Activated CD4-positive, alpha-beta T cell treated with anti-CD3 and anti-CD28 coated beads, Interleukin-2, amount 10 ng/mL, durations not matched to agents 7 days and 5 days (primary cell): Measurements from ENCODE around the gene ORC3. TPM values are rescaled to one million over a fixed set of nuclear protein-coding genes. Genes with fewer than 3 reads are reported as not detected.
A peak's percentile ranks its signal among the peaks of the same experiment; 100 is the strongest.

Source experiments
- CTCF ChIA-PET: fragments of 350-600 bp; sonication (Branson Sonifier 250); formaldehyde crosslinking; loops from one replicate; lab custom pipeline; 2021; ENCODE audit warnings: antibody characterized with exemption; lab: Charles Lee
- POLR2A ChIA-PET: fragments of 350-600 bp; sonication (Branson Sonifier 250); formaldehyde crosslinking; loops from one replicate; lab custom pipeline; 2021; ENCODE audit warnings: antibody characterized with exemption; lab: Charles Lee
- DNase-seq: peaks from one replicate; pipeline ENCODE4 v3.0.0-alpha.2; 2020
- H3K27ac Mint-ChIP-seq: one replicate; pipeline ENCODE4 v1.8.0; 2021; ENCODE audit warnings: mild to moderate bottlenecking, moderate library complexity, mixed read lengths
- H3K27me3 Mint-ChIP-seq: one replicate; pipeline ENCODE4 v1.8.0; 2021; ENCODE audit warnings: mixed read lengths
- H3K36me3 Mint-ChIP-seq: one replicate; pipeline ENCODE4 v1.8.0; 2021; ENCODE audit warnings: low read depth, mixed read lengths
- H3K4me1 Mint-ChIP-seq: one replicate; pipeline ENCODE4 v1.8.0; 2021; ENCODE audit warnings: mixed read lengths
- H3K4me3 Mint-ChIP-seq: one replicate; pipeline ENCODE4 v1.8.0; 2021; ENCODE audit warnings: mild to moderate bottlenecking, moderate library complexity, mixed read lengths
- H3K9me3 Mint-ChIP-seq: one replicate; pipeline ENCODE4 v1.8.0; 2021; ENCODE audit warnings: mixed read lengths
- total RNA-seq, 2 experiments: library from RNA; stranded (reverse); gene quantifications; one replicate each; pipeline ENCODE4 v1.2.3, GENCODE V29; 2021

ORC3 gene
- total RNA-seq, 2 experiments from 2014 or later: 27.1 to 32.5 TPM

GRCh38 chr6:87667032-87667431 is 77.1 kb downstream of the ORC3 start:
- no peaks in the 10 kb centered on the region for H3K27me3 Mint-ChIP-seq
- ChIA-PET POLR2A (interaction anchor here (0.7 kb wide), 1 partner anchor 34 kb away, joined by 4 read pairs; no protein-coding TSS in a partner anchor), CTCF (no interaction called here)
- H3K36me3 Mint-ChIP-seq: peaks cover 39% of the 10 kb centered on the region
- peaks cover 12% of the 10 kb centered on the region for H3K4me1 Mint-ChIP-seq
- no peak overlapping the region for H3K27ac Mint-ChIP-seq
- H3K9me3 Mint-ChIP-seq: no peaks in the 10 kb centered on the region
- H3K4me3 Mint-ChIP-seq: no peak overlapping the region
- DNase-seq: no peak

- Mint-ChIP-seq H3K27ac (no peak overlapping the region), H3K36me3 (peaks cover 43% of the 10 kb centered on the region), H3K9me3 (no peaks in the 10 kb centered on the region), H3K4me1 (peaks cover 12% of the 10 kb centered on the region), H3K4me3 (no peak overlapping the region), H3K27me3 (no peaks in the 10 kb centered on the region)
- CTCF ChIA-PET: interaction anchor here (1.2 kb wide), 1 partner anchor 16 kb away, joined by 3 read pairs; no protein-coding TSS in a partner anchor
- POLR2A ChIA-PET: interaction anchor here (0.7 kb wide), 1 partner anchor 33 kb away, joined by 4 read pairs; no protein-coding TSS in a partner anchor
- DNase-seq: no peak
Observed at GRCh38 chr6:87668013-87668412, 78.1 kb downstream of the ORC3 start.

GRCh38 chr6:87669051-87669450 is 79.1 kb downstream of the ORC3 start:
- ChIA-PET CTCF (interaction anchor here (1.2 kb wide), 1 partner anchor 15 kb away, joined by 3 read pairs; no protein-coding TSS in a partner anchor), POLR2A (interaction anchor here (0.6 kb wide), 1 partner anchor 31 kb away, joined by 4 read pairs; no protein-coding TSS in a partner anchor)
- H3K9me3 Mint-ChIP-seq: no peaks in the 10 kb centered on the region
- no peak overlapping the region for H3K27ac Mint-ChIP-seq
- no peak overlapping the region for H3K4me3 Mint-ChIP-seq
- no peak for DNase-seq
- peaks cover 46% of the 10 kb centered on the region for H3K36me3 Mint-ChIP-seq
- no peaks in the 10 kb centered on the region for H3K27me3 Mint-ChIP-seq
- peaks cover 12% of the 10 kb centered on the region for H3K4me1 Mint-ChIP-seq

- H3K4me3 Mint-ChIP-seq: no peak overlapping the region
- H3K9me3 Mint-ChIP-seq: no peaks in the 10 kb centered on the region
- H3K27me3 Mint-ChIP-seq: no peaks in the 10 kb centered on the region
- H3K27ac Mint-ChIP-seq: peak overlapping the region; percentile 54
- H3K4me1 Mint-ChIP-seq: peaks cover 14% of the 10 kb centered on the region
- DNase-seq: no peak
- POLR2A ChIA-PET: no interaction called here
- CTCF ChIA-PET: no interaction called here
- H3K36me3 Mint-ChIP-seq: peaks cover 59% of the 10 kb centered on the region
Observed at GRCh38 chr6:87670707-87671106, 80.8 kb downstream of the ORC3 start.

GRCh38 chr6:87671555-87672029 is 81.7 kb downstream of the ORC3 start:
- POLR2A ChIA-PET: no interaction called here
- no peak overlapping the region for H3K27ac Mint-ChIP-seq

DNA sequence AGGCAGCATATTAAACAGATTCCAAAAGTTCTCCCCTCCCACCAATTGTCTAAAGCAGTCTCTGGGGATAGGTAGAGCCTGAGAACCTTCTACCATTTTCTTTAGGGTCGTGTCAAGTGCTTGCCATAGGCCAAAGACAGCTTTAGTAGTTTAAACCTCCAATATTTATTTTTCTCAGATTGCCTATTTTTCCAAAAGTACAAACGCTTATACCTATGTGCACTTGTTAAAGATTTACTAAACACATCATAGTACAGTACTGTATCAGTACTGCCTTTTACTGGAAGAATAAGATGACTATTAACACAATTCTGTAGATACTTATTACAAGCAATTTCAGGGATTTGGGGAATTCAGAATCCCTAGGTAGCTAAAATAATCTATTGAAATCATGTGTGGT is 82.7 kb downstream of the ORC3 start:
- no peak overlapping the region for H3K4me3 Mint-ChIP-seq
- peaks cover 19% of the 10 kb centered on the region for H3K4me1 Mint-ChIP-seq
- DNase-seq: no peak
- H3K27ac Mint-ChIP-seq: peak overlapping the region; percentile 32
- POLR2A ChIA-PET: no interaction called here
- no peaks in the 10 kb centered on the region for H3K27me3 Mint-ChIP-seq
- H3K36me3 Mint-ChIP-seq: peaks cover 60% of the 10 kb centered on the region
- no peaks in the 10 kb centered on the region for H3K9me3 Mint-ChIP-seq
- CTCF ChIA-PET: interaction anchor here (0.6 to 1.4 kb wide), 5 partner anchors 10 to 183 kb away, joined by 3 to 5 read pairs (median 4); no protein-coding TSS in a partner anchor

More at GRCh38 chr6:87671555-87672029, 81.7 kb downstream of the ORC3 start:
- Mint-ChIP-seq H3K4me1 (peaks cover 16% of the 10 kb centered on the region), H3K9me3 (no peaks in the 10 kb centered on the region), H3K4me3 (no peak overlapping the region), H3K27me3 (no peaks in the 10 kb centered on the region), H3K36me3 (peaks cover 64% of the 10 kb centered on the region)
- DNase-seq: no peak
- CTCF ChIA-PET: no interaction called here

DNA sequence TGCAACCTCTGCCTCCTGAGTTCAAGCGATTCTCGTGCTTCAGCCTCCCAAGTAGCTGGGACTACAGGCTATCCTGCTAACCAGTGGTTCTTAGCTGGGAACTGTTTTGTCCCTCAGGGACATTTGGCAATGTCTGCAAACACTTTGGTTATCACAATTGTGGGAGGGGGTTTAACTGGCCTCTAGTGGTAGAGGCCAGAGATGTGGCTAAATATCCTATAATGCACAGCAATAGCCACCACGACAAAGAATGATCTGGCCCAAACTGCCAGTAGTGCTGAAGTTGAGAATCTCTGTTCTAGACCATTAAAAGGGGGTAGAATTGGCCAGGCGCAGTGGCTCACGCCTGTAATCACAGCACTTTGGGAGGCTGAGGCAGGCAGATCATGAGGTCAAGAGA is 83.3 kb downstream of the ORC3 start:
- Mint-ChIP-seq H3K36me3 (peaks cover 61% of the 10 kb centered on the region), H3K27ac (no peak overlapping the region), H3K27me3 (no peaks in the 10 kb centered on the region), H3K9me3 (no peaks in the 10 kb centered on the region), H3K4me1 (peaks cover 23% of the 10 kb centered on the region), H3K4me3 (no peak overlapping the region)
- DNase-seq: no peak
- POLR2A ChIA-PET: no interaction called here
- CTCF ChIA-PET: interaction anchor here (0.7 to 1.4 kb wide), 5 partner anchors 10 to 66 kb away, joined by 3 to 5 read pairs (median 4); no protein-coding TSS in a partner anchor

DNA sequence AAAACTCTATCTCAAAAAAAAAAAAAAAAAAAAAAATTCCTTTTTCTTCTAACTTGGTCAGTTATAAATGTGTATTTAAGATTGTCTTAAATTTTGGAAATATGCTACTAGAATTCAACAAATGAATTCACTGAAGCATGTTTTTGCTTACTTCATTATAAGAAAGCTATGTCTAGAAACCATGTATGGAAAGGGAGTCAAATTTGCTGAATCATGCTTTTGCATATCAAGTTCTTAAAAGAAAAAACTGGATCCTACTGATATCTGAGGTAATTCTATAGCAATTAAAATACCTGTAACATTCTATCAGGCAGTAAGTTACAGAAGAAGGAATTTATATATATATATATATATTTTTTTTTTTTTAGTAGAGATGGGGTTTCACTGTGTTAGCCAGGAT is 84.4 kb downstream of the ORC3 start:
- peaks cover 26% of the 10 kb centered on the region for H3K4me1 Mint-ChIP-seq
- no peaks in the 10 kb centered on the region for H3K27me3 Mint-ChIP-seq
- no peak for DNase-seq
- CTCF ChIA-PET: interaction anchor here (0.7 kb wide), 1 partner anchor 54 kb away, joined by 3 read pairs; no protein-coding TSS in a partner anchor
- no peak overlapping the region for H3K4me3 Mint-ChIP-seq
- no peaks in the 10 kb centered on the region for H3K9me3 Mint-ChIP-seq
- POLR2A ChIA-PET: no interaction called here
- no peak overlapping the region for H3K27ac Mint-ChIP-seq
- H3K36me3 Mint-ChIP-seq: peaks cover 62% of the 10 kb centered on the region

DNA sequence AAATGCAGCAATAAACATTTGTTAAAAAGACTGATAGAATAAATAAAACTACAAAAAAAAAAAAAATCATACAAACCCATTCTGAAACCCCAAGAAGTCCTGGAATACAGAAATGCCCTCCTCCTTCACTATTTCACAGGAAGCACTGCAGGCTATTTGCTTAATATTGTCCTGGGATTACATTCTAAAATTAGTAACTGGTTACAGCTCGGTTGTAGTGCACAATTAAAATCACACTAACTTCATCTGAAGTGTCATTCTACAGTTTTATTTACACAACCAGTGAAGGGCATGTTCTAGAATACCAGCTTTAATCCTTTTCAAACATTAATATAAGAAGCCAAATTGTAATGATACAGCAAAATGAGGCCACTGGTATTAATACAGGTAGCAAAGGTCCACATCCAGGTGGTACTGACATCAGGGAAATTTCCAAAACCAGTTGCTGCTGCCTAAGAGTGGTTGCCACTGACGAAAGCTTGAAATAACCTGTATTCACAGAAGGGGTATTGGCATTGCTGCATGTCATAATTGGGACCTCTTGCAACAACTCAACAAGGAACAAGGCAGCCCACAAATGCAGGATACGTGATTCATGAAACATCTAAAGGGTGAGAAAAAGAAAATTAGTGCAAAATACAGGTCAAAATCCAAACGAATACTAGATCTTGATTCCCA is 85.2 kb downstream of the ORC3 start:
- Mint-ChIP-seq H3K27me3 (no peaks in the 10 kb centered on the region), H3K27ac (no peak overlapping the region), H3K9me3 (no peaks in the 10 kb centered on the region), H3K36me3 (peaks cover 64% of the 10 kb centered on the region), H3K4me3 (no peak overlapping the region), H3K4me1 (peaks cover 30% of the 10 kb centered on the region)
- POLR2A ChIA-PET: no interaction called here
- DNase-seq: no peak
- CTCF ChIA-PET: no interaction called here

DNA sequence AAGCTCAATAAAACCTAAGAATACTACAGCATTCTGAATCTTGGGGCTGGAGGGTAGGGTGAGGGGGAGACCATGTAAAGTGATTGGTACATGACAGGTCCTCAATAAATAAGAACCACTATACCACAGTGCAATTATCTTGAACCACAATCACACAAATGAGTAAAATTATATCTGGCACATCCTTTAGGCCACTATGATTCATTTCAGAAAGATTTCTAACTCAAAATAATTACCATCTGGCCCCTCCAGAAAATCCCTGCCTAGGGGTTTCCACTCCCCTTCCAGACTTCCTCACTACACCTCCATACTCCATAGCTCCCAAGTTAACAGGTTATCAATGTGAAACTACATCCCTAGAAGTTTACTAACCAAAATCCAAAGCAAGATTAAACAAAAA is 92.4 kb downstream of the ORC3 start:
- ChIA-PET POLR2A (no interaction called here), CTCF (interaction anchor here (0.7 to 1.0 kb wide), 4 partner anchors 39 to 156 kb away, joined by 3 read pairs; no protein-coding TSS in a partner anchor)
- H3K4me1 Mint-ChIP-seq: peaks cover 44% of the 10 kb centered on the region
- H3K27ac Mint-ChIP-seq: no peak overlapping the region
- peaks cover 5% of the 10 kb centered on the region for H3K9me3 Mint-ChIP-seq
- no peak overlapping the region for H3K4me3 Mint-ChIP-seq
- H3K36me3 Mint-ChIP-seq: peaks cover 54% of the 10 kb centered on the region
- no peaks in the 10 kb centered on the region for H3K27me3 Mint-ChIP-seq
- DNase-seq: no peak

GRCh38 chr6:87683890-87684289 is 94.0 kb downstream of the ORC3 start:
- POLR2A ChIA-PET: no interaction called here
- no peak for DNase-seq
- H3K9me3 Mint-ChIP-seq: peaks cover 5% of the 10 kb centered on the region
- H3K27me3 Mint-ChIP-seq: no peaks in the 10 kb centered on the region
- H3K36me3 Mint-ChIP-seq: peaks cover 43% of the 10 kb centered on the region
- H3K27ac Mint-ChIP-seq: no peak overlapping the region
- CTCF ChIA-PET: interaction anchor here (0.6 to 1.5 kb wide), 5 partner anchors 9 to 133 kb away, joined by 3 read pairs; no protein-coding TSS in a partner anchor
- H3K4me1 Mint-ChIP-seq: peaks cover 33% of the 10 kb centered on the region
- H3K4me3 Mint-ChIP-seq: no peak overlapping the region

GRCh38 chr6:87684895-87685654 is 95.1 kb downstream of the ORC3 start:
- Mint-ChIP-seq H3K27ac (no peak overlapping the region), H3K4me1 (peaks cover 30% of the 10 kb centered on the region), H3K4me3 (no peak overlapping the region), H3K27me3 (no peaks in the 10 kb centered on the region), H3K36me3 (peaks cover 36% of the 10 kb centered on the region), H3K9me3 (peaks cover 5% of the 10 kb centered on the region)
- DNase-seq: no peak
- CTCF ChIA-PET: interaction anchor here (1.0 to 1.5 kb wide), 4 partner anchors 8 to 26 kb away, joined by 3 read pairs; no protein-coding TSS in a partner anchor
- POLR2A ChIA-PET: no interaction called here
